ENCODE measurements around the gene DUS2.
"Not testable (repeated sequence)": the region's sequence is repeated elsewhere in the genome, so short reads cannot be mapped to it uniquely, and the experiment has no call there.

DUS2 gene

GRCh38 chr16:68116256-68116867 lies 93.3 kb downstream of the DUS2 start:
- H3K4me3 ChIP-seq (ENCODE audit: low read length), result no peak overlapping the region
- WGBS, result 96% methylated on average over 2 of the region's 2 CpGs
- H3K36me3 ChIP-seq (ENCODE audit: insufficient read depth, low read length), result no peaks in the 10 kb centered on the region
- no peaks in the 10 kb centered on the region for H3K27me3 ChIP-seq (ENCODE audit: insufficient read depth, low read length)
- H3K9ac ChIP-seq (ENCODE audit: low read depth, low read length), result no peak overlapping the region
- H3K4me1 ChIP-seq (ENCODE audit: insufficient read depth, low read length), result no peaks in the 10 kb centered on the region
- H3K27ac ChIP-seq (ENCODE audit: low read depth, low read length), result no peak overlapping the region
- no peaks in the 10 kb centered on the region for H3K9me3 ChIP-seq (ENCODE audit: insufficient read depth, low read depth, low read length)

GRCh38 chr16:68117884-68118283 lies 94.8 kb downstream of the DUS2 start:
- no peaks in the 10 kb centered on the region for H3K9me3 ChIP-seq (ENCODE audit: insufficient read depth, low read depth, low read length)
- H3K27ac ChIP-seq (ENCODE audit: low read depth, low read length), result no peak overlapping the region
- H3K27me3 ChIP-seq (ENCODE audit: insufficient read depth, low read length), result no peaks in the 10 kb centered on the region
- no peak overlapping the region for H3K9ac ChIP-seq (ENCODE audit: low read depth, low read length)
- H3K4me3 ChIP-seq (ENCODE audit: low read length), result no peak overlapping the region
- 93% methylated on average over 3 of the region's 3 CpGs for WGBS
- H3K4me1 ChIP-seq (ENCODE audit: insufficient read depth, low read length), result no peaks in the 10 kb centered on the region
- H3K36me3 ChIP-seq (ENCODE audit: insufficient read depth, low read length), result no peaks in the 10 kb centered on the region

DNA sequence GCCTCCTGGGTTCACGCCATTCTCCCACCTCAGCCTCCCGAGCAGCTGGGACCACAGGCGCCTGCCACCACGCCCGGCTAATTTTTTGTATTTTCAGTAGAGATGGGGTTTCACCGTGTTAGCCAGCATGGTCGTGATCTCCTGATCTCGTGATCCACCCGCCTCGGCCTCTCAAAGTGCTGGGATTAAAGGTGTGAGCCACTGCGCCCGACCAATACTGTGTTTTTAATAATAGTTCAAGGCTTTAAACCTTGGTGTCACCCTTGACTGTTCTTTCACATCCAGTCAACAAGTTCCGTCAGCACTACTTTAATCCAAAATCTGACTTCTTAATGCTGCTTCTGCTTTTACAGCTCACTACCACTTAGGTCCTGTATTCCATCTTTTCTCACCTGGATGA lies 95.9 kb downstream of the DUS2 start:
- not testable (repeated sequence) for H3K27me3 ChIP-seq (ENCODE audit: insufficient read depth, low read length); H3K36me3 ChIP-seq (ENCODE audit: insufficient read depth, low read length); H3K9ac ChIP-seq (ENCODE audit: low read depth, low read length); H3K9me3 ChIP-seq (ENCODE audit: insufficient read depth, low read depth, low read length); H3K4me1 ChIP-seq (ENCODE audit: insufficient read depth, low read length); H3K27ac ChIP-seq (ENCODE audit: low read depth, low read length); H3K4me3 ChIP-seq (ENCODE audit: low read length)
- 96% methylated on average over 13 of the region's 13 CpGs for WGBS

GRCh38 chr16:68120496-68120895 lies 97.4 kb downstream of the DUS2 start:
- H3K9me3 ChIP-seq (ENCODE audit: insufficient read depth, low read depth, low read length); H3K9ac ChIP-seq (ENCODE audit: low read depth, low read length); H3K27ac ChIP-seq (ENCODE audit: low read depth, low read length); H3K36me3 ChIP-seq (ENCODE audit: insufficient read depth, low read length); H3K27me3 ChIP-seq (ENCODE audit: insufficient read depth, low read length); H3K4me1 ChIP-seq (ENCODE audit: insufficient read depth, low read length); H3K4me3 ChIP-seq (ENCODE audit: low read length): not testable (repeated sequence)
- WGBS, result 94% methylated on average over 5 of the region's 5 CpGs

DNA sequence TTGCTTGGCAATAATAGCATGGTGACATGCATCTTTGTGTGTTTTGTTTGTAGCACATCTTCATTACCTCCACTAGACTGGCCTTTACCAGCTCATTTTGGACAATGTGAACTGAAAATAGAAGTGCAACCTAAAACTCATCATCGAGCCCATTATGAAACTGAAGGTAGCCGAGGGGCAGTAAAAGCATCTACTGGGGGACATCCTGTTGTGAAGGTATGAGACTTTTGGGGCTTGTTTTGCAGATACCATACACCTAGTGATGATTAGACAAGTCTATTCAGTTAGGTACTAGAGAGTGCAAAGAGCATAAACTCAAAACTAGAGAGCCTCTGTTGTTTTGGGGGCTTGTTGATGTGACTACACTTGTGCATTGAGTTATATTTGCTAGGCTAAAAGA lies 103.3 kb downstream of the DUS2 start:
- H3K27me3 ChIP-seq (ENCODE audit: insufficient read depth, low read length), result no peaks in the 10 kb centered on the region
- 96% methylated on average over 2 of the region's 2 CpGs for WGBS
- peaks cover 7% of the 10 kb centered on the region for H3K36me3 ChIP-seq (ENCODE audit: insufficient read depth, low read length)

DNA sequence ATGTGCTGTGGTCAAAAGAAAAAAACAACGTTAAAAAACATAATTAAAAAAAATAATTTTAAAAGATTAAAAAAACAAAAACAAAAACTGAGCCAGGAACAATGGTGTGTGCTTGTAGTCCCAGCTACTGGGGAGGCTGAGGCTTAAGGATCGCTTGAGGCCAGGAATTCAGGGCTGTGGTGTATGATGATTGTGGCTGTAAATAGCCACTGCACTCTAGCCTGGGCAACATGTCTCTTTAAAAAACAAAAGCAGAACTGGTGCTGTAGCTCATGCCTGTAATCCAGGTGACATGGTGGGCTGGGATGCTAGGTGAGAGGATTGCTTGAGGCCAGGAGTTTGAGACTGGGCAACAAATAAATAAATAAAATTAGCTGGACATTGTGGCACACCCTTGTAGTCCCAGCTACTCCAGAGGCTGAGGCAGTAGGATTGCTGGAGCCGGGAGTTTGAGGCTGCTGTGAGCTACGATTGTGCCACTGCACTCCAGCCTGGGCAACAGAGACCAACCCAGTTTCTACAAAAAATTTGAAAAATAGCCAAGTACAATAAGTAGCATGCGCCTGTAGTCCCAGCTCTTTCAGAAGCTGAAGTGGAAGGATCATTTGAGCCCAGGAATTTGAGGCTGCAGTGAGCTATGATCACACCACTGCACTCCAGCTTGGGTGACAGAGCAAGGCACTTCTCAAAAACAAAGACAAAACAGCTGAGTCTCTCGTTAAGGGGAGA lies 105.7 kb downstream of the DUS2 start:
- Histone ChIP-seq H3K9me3 (ENCODE audit: insufficient read depth, low read depth, low read length) (no peaks in the 10 kb centered on the region), H3K4me3 (ENCODE audit: low read length) (no peak overlapping the region), H3K4me1 (ENCODE audit: insufficient read depth, low read length) (no peaks in the 10 kb centered on the region), H3K9ac (ENCODE audit: low read depth, low read length) (no peak overlapping the region), H3K36me3 (ENCODE audit: insufficient read depth, low read length) (peaks cover 7% of the 10 kb centered on the region), H3K27ac (ENCODE audit: low read depth, low read length) (no peak overlapping the region), H3K27me3 (ENCODE audit: insufficient read depth, low read length) (no peaks in the 10 kb centered on the region)
- 92% methylated on average over 5 of the region's 6 CpGs for WGBS

More for the DNA sequence above, 103.3 kb downstream of the DUS2 start:
- Histone ChIP-seq H3K27ac (ENCODE audit: low read depth, low read length) (no peak overlapping the region), H3K4me1 (ENCODE audit: insufficient read depth, low read length) (no peaks in the 10 kb centered on the region), H3K9me3 (ENCODE audit: insufficient read depth, low read depth, low read length) (no peaks in the 10 kb centered on the region), H3K4me3 (ENCODE audit: low read length) (no peak overlapping the region), H3K9ac (ENCODE audit: low read depth, low read length) (no peak overlapping the region)
